ENCODE results near the gene KAZN.

- TF ChIP-seq GATA3 (IDR thresholded peaks at IDR 0.05; ENCODE audit: low read depth, low read length) (no peak), GATA2 (IDR thresholded peaks at IDR 0.05; ENCODE audit: low read depth, low read length) (no peak)
Measured at GRCh38 chr1:14646973-14647372, 48.5 kb downstream of the KAZN start.

Measured in SH-SY5Y (cell line).